22Rv1 (cell line): ENCODE data around the gene CACNA1E.

Experiments used
- ZFX ChIP-seq: fragments of 450-650 bp; IDR thresholded peaks from 2 replicates; pipeline ENCODE4 v1.6.1; 2017; ENCODE audit warnings: antibody characterized with exemption, borderline replicate concordance
- TF ChIP-seq, protein P1 (sequence below): fragments of 450-650 bp; IDR thresholded peaks from 2 replicates; pipeline ENCODE4 v1.5.1; 2017; ENCODE audit warnings: mild to moderate bottlenecking

DNA sequence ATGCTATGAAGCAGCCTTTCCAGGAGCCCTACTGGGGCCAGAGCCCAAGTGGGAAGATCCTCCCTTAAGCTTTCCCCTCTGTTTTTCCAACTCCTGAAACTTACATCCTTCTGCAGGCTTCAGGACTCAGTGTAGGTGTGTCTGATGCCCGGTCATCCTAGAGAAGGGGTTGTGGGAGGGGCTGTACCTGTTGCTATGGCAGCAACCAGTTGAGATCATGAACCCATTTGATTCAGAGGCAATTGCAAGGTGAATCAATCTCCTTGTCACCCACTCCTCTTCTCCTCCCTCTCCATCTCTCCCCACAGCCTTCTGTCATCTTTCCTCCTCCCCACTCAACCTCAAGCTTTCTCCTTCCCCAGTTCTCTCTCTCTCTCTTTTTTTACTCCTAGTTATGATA is 151.8 kb downstream of the CACNA1E start:
- TF ChIP-seq, protein P1, sequence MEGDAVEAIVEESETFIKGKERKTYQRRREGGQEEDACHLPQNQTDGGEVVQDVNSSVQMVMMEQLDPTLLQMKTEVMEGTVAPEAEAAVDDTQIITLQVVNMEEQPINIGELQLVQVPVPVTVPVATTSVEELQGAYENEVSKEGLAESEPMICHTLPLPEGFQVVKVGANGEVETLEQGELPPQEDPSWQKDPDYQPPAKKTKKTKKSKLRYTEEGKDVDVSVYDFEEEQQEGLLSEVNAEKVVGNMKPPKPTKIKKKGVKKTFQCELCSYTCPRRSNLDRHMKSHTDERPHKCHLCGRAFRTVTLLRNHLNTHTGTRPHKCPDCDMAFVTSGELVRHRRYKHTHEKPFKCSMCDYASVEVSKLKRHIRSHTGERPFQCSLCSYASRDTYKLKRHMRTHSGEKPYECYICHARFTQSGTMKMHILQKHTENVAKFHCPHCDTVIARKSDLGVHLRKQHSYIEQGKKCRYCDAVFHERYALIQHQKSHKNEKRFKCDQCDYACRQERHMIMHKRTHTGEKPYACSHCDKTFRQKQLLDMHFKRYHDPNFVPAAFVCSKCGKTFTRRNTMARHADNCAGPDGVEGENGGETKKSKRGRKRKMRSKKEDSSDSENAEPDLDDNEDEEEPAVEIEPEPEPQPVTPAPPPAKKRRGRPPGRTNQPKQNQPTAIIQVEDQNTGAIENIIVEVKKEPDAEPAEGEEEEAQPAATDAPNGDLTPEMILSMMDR = no peak
- TF ChIP-seq ZFX = no peak
